ENCODE measurements around the gene ABCD2. TPM values are rescaled to one million over a fixed set of nuclear protein-coding genes. Genes with fewer than 3 reads are reported as not detected.

ABCD2 gene
- total RNA-seq, 1 experiment from 2014 or later, result not detected

DNA sequence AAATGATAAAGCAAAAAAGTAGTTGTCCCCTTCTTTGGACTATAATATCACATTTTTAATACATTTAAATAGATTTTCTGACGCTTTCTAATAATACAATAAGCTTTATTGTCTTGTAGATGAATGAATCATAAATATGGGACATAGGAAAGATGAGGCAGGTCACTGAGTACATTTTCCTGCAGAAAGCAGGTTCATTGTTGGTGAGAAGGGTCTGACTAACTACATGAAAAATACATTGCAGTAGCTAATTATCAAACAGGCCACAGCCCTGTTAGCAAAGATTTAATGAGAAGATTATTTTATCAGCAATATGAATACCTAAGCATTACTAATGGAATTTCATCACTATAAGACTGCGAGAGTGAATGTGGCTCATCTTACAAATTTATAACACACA, 45.6 kb downstream of the ABCD2 start (continued):
- no peak for TF ChIP-seq TCF7L2 (IDR thresholded peaks at IDR 0.05; ENCODE audit: borderline replicate concordance, extremely low read depth, insufficient read depth, insufficient read length)
- no peak for TF ChIP-seq ZNF274 (IDR thresholded peaks at IDR 0.05; ENCODE audit: low read depth, low read length)

DNA sequence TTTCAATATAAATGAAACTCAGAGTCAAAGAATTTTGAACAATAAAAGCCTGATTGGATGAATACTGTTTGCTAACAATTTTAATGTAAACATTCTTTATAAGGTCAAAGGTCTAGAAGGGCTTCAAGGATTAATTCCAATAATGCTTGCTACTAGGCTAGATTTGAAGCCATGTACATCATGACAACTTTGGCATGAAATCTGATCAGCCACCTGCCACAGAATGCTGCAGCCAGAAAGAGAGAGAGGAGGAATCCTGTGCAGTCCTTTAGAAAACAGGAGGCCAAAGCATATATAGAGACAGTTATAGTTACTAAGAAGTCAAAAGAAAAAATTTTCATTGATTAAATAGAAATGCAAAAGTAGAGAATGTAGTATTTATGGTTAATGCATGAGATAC, 47.1 kb downstream of the ABCD2 start:
- Histone ChIP-seq H3K4me2 (ENCODE audit: low read length) (no peak overlapping the region), H3K9me3 (ENCODE audit: control insufficient read depth in 1 of 2, insufficient read depth in 1 of 2, low read depth in 1 of 2, low read length in 2 of 2) (no peaks in the 10 kb centered on the region), H3K36me3 (ENCODE audit: control insufficient read depth in 1 of 2, insufficient read depth in 2 of 2, low read length in 2 of 2) (no peaks in the 10 kb centered on the region), H3K4me1 (ENCODE audit: control insufficient read depth in 1 of 2, insufficient read depth in 2 of 2, low read length in 2 of 2) (no peaks in the 10 kb centered on the region), H3K27me3 (ENCODE audit: insufficient read depth, low read length) (no peaks in the 10 kb centered on the region), H3K27ac (ENCODE audit: low read depth, low read length) (no peak overlapping the region), H3K79me2 (ENCODE audit: insufficient read depth, low read length) (no peaks in the 10 kb centered on the region), H3K9ac (ENCODE audit: low read length) (no peak overlapping the region), H3K9me2 (ENCODE audit: insufficient read depth) (no peaks in the 10 kb centered on the region), H3K4me3 (replicated peaks in 1 of 2; ENCODE audit: low read depth in 1 of 2, low read length in 2 of 2) (no peak overlapping the region), H4K20me1 (ENCODE audit: insufficient read depth) (no peaks in the 10 kb centered on the region), H2AFZ (ENCODE audit: low read depth, low read length, poor library complexity, severe bottlenecking) (no peak overlapping the region)
- POLR2A ChIA-PET, result no interaction called here
- CTCF ChIA-PET, result no interaction called here
- intact Hi-C loops (cut with micrococcal nuclease), result no loop called here
- TF ChIP-seq EZH2phosphoT487 (IDR thresholded peaks at IDR 0.05; ENCODE audit: borderline replicate concordance) (no peak), ZNF274 (IDR thresholded peaks at IDR 0.05; ENCODE audit: low read depth, low read length) (no peak), RAD21 (IDR thresholded peaks at IDR 0.05; ENCODE audit: low read depth) (no peak), TCF7L2 (IDR thresholded peaks at IDR 0.05; ENCODE audit: borderline replicate concordance, extremely low read depth, insufficient read depth, insufficient read length) (no peak), POLR2A (IDR thresholded peaks at IDR 0.05; ENCODE audit: borderline replicate concordance, extremely low read depth, insufficient read depth, insufficient read length) (no peak), SIN3A (IDR thresholded peaks at IDR 0.05; ENCODE audit: low read depth) (no peak), JUND (IDR thresholded peaks at IDR 0.05) (no peak), SP1 (IDR thresholded peaks at IDR 0.05; ENCODE audit: low read depth) (no peak), FOSL1 (IDR thresholded peaks at IDR 0.05; ENCODE audit: low read depth) (no peak)
- TF ChIP-seq, protein P1, sequence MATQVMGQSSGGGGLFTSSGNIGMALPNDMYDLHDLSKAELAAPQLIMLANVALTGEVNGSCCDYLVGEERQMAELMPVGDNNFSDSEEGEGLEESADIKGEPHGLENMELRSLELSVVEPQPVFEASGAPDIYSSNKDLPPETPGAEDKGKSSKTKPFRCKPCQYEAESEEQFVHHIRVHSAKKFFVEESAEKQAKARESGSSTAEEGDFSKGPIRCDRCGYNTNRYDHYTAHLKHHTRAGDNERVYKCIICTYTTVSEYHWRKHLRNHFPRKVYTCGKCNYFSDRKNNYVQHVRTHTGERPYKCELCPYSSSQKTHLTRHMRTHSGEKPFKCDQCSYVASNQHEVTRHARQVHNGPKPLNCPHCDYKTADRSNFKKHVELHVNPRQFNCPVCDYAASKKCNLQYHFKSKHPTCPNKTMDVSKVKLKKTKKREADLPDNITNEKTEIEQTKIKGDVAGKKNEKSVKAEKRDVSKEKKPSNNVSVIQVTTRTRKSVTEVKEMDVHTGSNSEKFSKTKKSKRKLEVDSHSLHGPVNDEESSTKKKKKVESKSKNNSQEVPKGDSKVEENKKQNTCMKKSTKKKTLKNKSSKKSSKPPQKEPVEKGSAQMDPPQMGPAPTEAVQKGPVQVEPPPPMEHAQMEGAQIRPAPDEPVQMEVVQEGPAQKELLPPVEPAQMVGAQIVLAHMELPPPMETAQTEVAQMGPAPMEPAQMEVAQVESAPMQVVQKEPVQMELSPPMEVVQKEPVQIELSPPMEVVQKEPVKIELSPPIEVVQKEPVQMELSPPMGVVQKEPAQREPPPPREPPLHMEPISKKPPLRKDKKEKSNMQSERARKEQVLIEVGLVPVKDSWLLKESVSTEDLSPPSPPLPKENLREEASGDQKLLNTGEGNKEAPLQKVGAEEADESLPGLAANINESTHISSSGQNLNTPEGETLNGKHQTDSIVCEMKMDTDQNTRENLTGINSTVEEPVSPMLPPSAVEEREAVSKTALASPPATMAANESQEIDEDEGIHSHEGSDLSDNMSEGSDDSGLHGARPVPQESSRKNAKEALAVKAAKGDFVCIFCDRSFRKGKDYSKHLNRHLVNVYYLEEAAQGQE (IDR thresholded peaks at IDR 0.05; ENCODE audit: low read depth), result no peak
- TF ChIP-seq, protein P2, sequence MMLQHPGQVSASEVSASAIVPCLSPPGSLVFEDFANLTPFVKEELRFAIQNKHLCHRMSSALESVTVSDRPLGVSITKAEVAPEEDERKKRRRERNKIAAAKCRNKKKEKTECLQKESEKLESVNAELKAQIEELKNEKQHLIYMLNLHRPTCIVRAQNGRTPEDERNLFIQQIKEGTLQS (IDR thresholded peaks at IDR 0.05), result no peak
- TF ChIP-seq, protein P3, sequence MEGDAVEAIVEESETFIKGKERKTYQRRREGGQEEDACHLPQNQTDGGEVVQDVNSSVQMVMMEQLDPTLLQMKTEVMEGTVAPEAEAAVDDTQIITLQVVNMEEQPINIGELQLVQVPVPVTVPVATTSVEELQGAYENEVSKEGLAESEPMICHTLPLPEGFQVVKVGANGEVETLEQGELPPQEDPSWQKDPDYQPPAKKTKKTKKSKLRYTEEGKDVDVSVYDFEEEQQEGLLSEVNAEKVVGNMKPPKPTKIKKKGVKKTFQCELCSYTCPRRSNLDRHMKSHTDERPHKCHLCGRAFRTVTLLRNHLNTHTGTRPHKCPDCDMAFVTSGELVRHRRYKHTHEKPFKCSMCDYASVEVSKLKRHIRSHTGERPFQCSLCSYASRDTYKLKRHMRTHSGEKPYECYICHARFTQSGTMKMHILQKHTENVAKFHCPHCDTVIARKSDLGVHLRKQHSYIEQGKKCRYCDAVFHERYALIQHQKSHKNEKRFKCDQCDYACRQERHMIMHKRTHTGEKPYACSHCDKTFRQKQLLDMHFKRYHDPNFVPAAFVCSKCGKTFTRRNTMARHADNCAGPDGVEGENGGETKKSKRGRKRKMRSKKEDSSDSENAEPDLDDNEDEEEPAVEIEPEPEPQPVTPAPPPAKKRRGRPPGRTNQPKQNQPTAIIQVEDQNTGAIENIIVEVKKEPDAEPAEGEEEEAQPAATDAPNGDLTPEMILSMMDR (IDR thresholded peaks at IDR 0.05 in 2 of 3, conservative IDR thresholded peaks at IDR 0.05 in 1 of 3; ENCODE audit: borderline replicate concordance in 1 of 3, insufficient read depth in 1 of 3, low read depth in 2 of 3, low read length in 2 of 3), result no peak
- TF ChIP-seq, protein P4, sequence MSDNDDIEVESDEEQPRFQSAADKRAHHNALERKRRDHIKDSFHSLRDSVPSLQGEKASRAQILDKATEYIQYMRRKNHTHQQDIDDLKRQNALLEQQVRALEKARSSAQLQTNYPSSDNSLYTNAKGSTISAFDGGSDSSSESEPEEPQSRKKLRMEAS (IDR thresholded peaks at IDR 0.05), result no peak
- BruUV-seq (replicated peaks), result no TSS peak
- no peak for DNase-seq (ENCODE audit: low read depth, low spot score)
- ATAC-seq, result no peak
- RAD21 ChIA-PET (ENCODE audit: low non-redundant PET in 1 of 2, low total read pairs in 2 of 2, uncharacterized antibody in 2 of 2, unreplicated experiment in 2 of 2), result no interaction called here
